A549 (cell line): ENCODE results near the gene C1orf174. TPM values are rescaled to one million over a fixed set of nuclear protein-coding genes. Genes with fewer than 3 reads are reported as not detected.

Experiments used
- ATAC-seq, 2 experiments: fragments of 200-7000 bp in 1 of 2; fragments of >200 bp in 1 of 2; cut with Nextera tagmentation in 1 of 2; cut with Tn5 transposase in 1 of 2; 3 replicates each; pipeline versions ENCODE4 v1.8.0 to v1.9.1; 2018 to 2020; ENCODE audit warnings: mild to moderate bottlenecking in 1 of 2, moderate library complexity in 1 of 2
- CTCF ChIA-PET: fragments of 300-600 bp; sonication (Branson Sonifier 250); formaldehyde crosslinking; extraction: SDS; loops from one replicate; lab custom pipeline; 2021; ENCODE audit warnings: antibody characterized with exemption, inconsistent platforms; lab: Yijun Ruan, JAX
- POLR2A ChIA-PET: fragments of 350-600 bp; formaldehyde crosslinking; extraction: SDS; loops from one replicate; lab custom pipeline; 2021; ENCODE audit warnings: antibody characterized with exemption, inconsistent platforms; lab: Yijun Ruan, JAX
- DNase-seq, 2 experiments: peaks; one replicate each; pipeline versions ENCODE4 v3.0.0 to v3.0.0-alpha.2; 2011 to 2016; ENCODE audit warnings: low read depth in 1 of 2, low spot score in 1 of 2
- FAIRE-seq: peaks from 2 replicates; lab custom pipeline; 2011; peaks lifted over from hg19 to GRCh38; lab: Jason Lieb, UNC
- H3K27ac ChIP-seq, 2 experiments: fragments of >200 bp; sonication (Bioruptor Twin); formaldehyde crosslinking; 3 replicates each; pipeline ENCODE4 v1.5.1; 2016 to 2017
- H3K4me1 ChIP-seq: fragments of >200 bp; sonication (Bioruptor Twin); formaldehyde crosslinking; 3 replicates; pipeline ENCODE4 v1.6.1; 2016
- H3K4me2 ChIP-seq: fragments of >200 bp; sonication (Bioruptor Twin); formaldehyde crosslinking; 3 replicates; pipeline ENCODE4 v1.6.1; 2016
- H3K4me3 ChIP-seq: fragments of >200 bp; sonication (Bioruptor Twin); formaldehyde crosslinking; 3 replicates; pipeline ENCODE4 v1.5.1; 2016
- H3K9me3 ChIP-seq: fragments of >200 bp; sonication (Bioruptor Twin); formaldehyde crosslinking; 3 replicates; pipeline ENCODE4 v1.6.1; 2016
- BHLHE40 ChIP-seq: IDR thresholded peaks from 2 replicates; pipeline ENCODE4 v1.6.1; 2012; ENCODE audit warnings: low read depth, low read length, inconsistent platforms
- CBX2 ChIP-seq: fragments of 200-600 bp; sonication (generic); IDR thresholded peaks from 2 replicates; pipeline ENCODE4 v1.6.1; 2016; ENCODE audit warnings: low read depth, mild to moderate bottlenecking, borderline replicate concordance
- CHD4 ChIP-seq: fragments of 200-600 bp; sonication (generic); IDR thresholded peaks from 2 replicates; pipeline ENCODE4 v1.6.1; 2016; ENCODE audit warnings: antibody characterized with exemption, mild to moderate bottlenecking, borderline replicate concordance
- E2F6 ChIP-seq: IDR thresholded peaks from 2 replicates; pipeline ENCODE4 v1.6.1; 2012; ENCODE audit warnings: low read depth, borderline replicate concordance
- EHF ChIP-seq: fragments of 250-450 bp; sonication (Bioruptor Pico); IDR thresholded peaks from 2 replicates; pipeline ENCODE4 v1.5.0; 2020; ENCODE audit warnings: mild to moderate bottlenecking
- EHMT2 ChIP-seq: fragments of 200-600 bp; sonication (generic); IDR thresholded peaks from 2 replicates; pipeline ENCODE4 v1.6.1; 2016; ENCODE audit warnings: antibody characterized with exemption, low read depth, mild to moderate bottlenecking, moderate library complexity
- EP300 ChIP-seq, 2 experiments: fragments of >200 bp; sonication (Bioruptor Twin); formaldehyde crosslinking; IDR thresholded peaks; 2 replicates in 1 of 2; 3 replicates in 1 of 2; pipeline ENCODE4 v1.6.1; 2016 to 2017
- ESRRA ChIP-seq: fragments of 150-350 bp; IDR thresholded peaks from 2 replicates; pipeline ENCODE4 v1.6.1; 2014; ENCODE audit warnings: mild to moderate bottlenecking, low read length, borderline replicate concordance
- FOSB ChIP-seq: fragments of 250-450 bp; sonication (Bioruptor Pico); IDR thresholded peaks from 2 replicates; pipeline ENCODE4 v1.5.0; 2020; ENCODE audit warnings: mild to moderate bottlenecking, moderate library complexity
- FOSL2 ChIP-seq, 2 experiments: fragments of 450-650 bp in 1 of 2; fragments of >200 bp in 1 of 2; sonication (Bioruptor Twin) in 1 of 2; formaldehyde crosslinking; IDR thresholded peaks; 2 replicates each; pipeline versions ENCODE4 v1.5.0 to v1.6.1; 2016 to 2020; ENCODE audit warnings: mild to moderate bottlenecking in 1 of 2, moderate library complexity in 1 of 2
- HES2 ChIP-seq: fragments of >200 bp; sonication (Bioruptor Twin); formaldehyde crosslinking; IDR thresholded peaks from 2 replicates; pipeline ENCODE4 v1.6.1; 2016
- HOXA7 ChIP-seq: fragments of 250-450 bp; sonication (Bioruptor Pico); IDR thresholded peaks from 2 replicates; pipeline ENCODE4 v1.5.0; 2020; ENCODE audit warnings: mild to moderate bottlenecking, moderate library complexity
- KDM1A ChIP-seq: fragments of 200-600 bp; sonication (generic); IDR thresholded peaks from 2 replicates; pipeline ENCODE4 v1.6.1; 2016; ENCODE audit warnings: low read depth, mild to moderate bottlenecking
- KDM5A ChIP-seq: fragments of 200-600 bp; sonication (generic); IDR thresholded peaks from 2 replicates; pipeline ENCODE4 v1.6.1; 2016; ENCODE audit warnings: antibody characterized with exemption, mild to moderate bottlenecking
- MAX ChIP-seq: IDR thresholded peaks from 2 replicates; pipeline ENCODE4 v1.6.1; 2012
- MYC ChIP-seq: IDR thresholded peaks from 2 replicates; pipeline ENCODE4 v1.6.1; 2012; ENCODE audit warnings: mild to moderate bottlenecking, inconsistent platforms, low read length, improper control_type of control experiment, borderline replicate concordance
- NPAS2 ChIP-seq: fragments of 250-450 bp; sonication (Bioruptor Pico); IDR thresholded peaks from 2 replicates; pipeline ENCODE4 v1.8.0; 2022; ENCODE audit warnings: mild to moderate bottlenecking, moderate library complexity, borderline replicate concordance
- NR3C1 ChIP-seq: fragments of >200 bp; sonication (Bioruptor Twin); formaldehyde crosslinking; IDR thresholded peaks from 3 replicates; pipeline ENCODE4 v1.6.1; 2017
- POLR2AphosphoS2 ChIP-seq: conservative IDR thresholded peaks from 2 replicates; pipeline ENCODE4 v1.6.1; 2012; ENCODE audit warnings: low read length, improper control_type of control experiment, inconsistent platforms
- RARB ChIP-seq: fragments of 250-450 bp; sonication (Bioruptor Pico); IDR thresholded peaks from 2 replicates; pipeline ENCODE4 v1.8.0; 2021; ENCODE audit warnings: mild to moderate bottlenecking, moderate library complexity
- REST ChIP-seq: fragments of 200-600 bp; sonication (generic); IDR thresholded peaks from 2 replicates; pipeline ENCODE4 v1.6.1; 2016; ENCODE audit warnings: antibody characterized with exemption, mild to moderate bottlenecking, moderate library complexity
- RFX5 ChIP-seq: fragments of 450-650 bp; IDR thresholded peaks from 2 replicates; pipeline ENCODE4 v1.7.1; 2014; ENCODE audit warnings: antibody characterized with exemption, mild to moderate bottlenecking, moderate library complexity
- TFCP2L1 ChIP-seq: fragments of 250-450 bp; sonication (Bioruptor Pico); IDR thresholded peaks from 2 replicates; pipeline ENCODE4 v1.5.0; 2021; ENCODE audit warnings: mild to moderate bottlenecking
- TP53 ChIP-seq: fragments of 250-450 bp; sonication (Bioruptor Pico); IDR thresholded peaks from 2 replicates; pipeline ENCODE4 v1.5.0; 2021; ENCODE audit warnings: mild to moderate bottlenecking, moderate library complexity
- ZSCAN20 ChIP-seq: fragments of 250-450 bp; sonication (Bioruptor Pico); IDR thresholded peaks from 2 replicates; pipeline ENCODE4 v1.8.0; 2022; ENCODE audit warnings: mild to moderate bottlenecking, moderate library complexity
- WGBS: methylation state at CpG from one replicate; pipeline ENCODE4 v1.1.6; 2017; ENCODE audit errors: missing lambda C conversion rate; 5-methylcytosine and 5-hydroxymethylcytosine counted together
- polyA plus RNA-seq, 4 experiments: library from polyadenylated mRNA; depleted of rRNA in 3 of 4; stranded (reverse); fragments of >200 nt; fragmentation: RNase III in 1 of 4; extraction: RNeasy Plus Mini Kit Qiagen cat#74134 plus additional on column Dnase treatment in 1 of 4; gene quantifications; 2 replicates in 3 of 4; 3 replicates in 1 of 4; pipeline ENCODE4 v1.2.3, GENCODE V29; 2011 to 2017

C1orf174 gene
- polyA plus RNA-seq, 2 of the 4 experiments (the other 2 are of a cell fraction), result 23.9 to 29.7 TPM

GRCh38 chr1:3909615-3910014 is 9.5 kb upstream of the C1orf174 start:
- TF ChIP-seq CBX2 (no peak), REST (no peak), KDM1A (no peak), ZSCAN20 (no peak), EHMT2 (no peak), BHLHE40 (no peak), POLR2AphosphoS2 (no peak), MYC (no peak)
- TF ChIP-seq, all 56 proteins: peak for 0
- 41% methylated on average over 7 of the region's 7 CpGs for WGBS
- CTCF ChIA-PET, result interaction anchor here (1.4 kb wide), 1 partner anchor 1836 kb away, joined by 4 read pairs; no protein-coding TSS in a partner anchor
- Histone ChIP-seq H3K4me3 (no peak overlapping the region), H3K4me1 (peaks cover 5% of the 10 kb centered on the region; the same call in 1 of the 3 replicates), H3K4me2 (no peak overlapping the region), H3K27ac (no peak overlapping the region), H3K9me3 (no peaks in the 10 kb centered on the region)
- no peak for DNase-seq
- no peak for FAIRE-seq
- POLR2A ChIA-PET, result no interaction called here
- no peak for ATAC-seq

GRCh38 chr1:3908886-3909517 is 8.9 kb upstream of the C1orf174 start:
- no peak overlapping the region for H3K4me2 ChIP-seq
- FAIRE-seq (no peak), DNase-seq (no peak), ATAC-seq (no peak)
- no peak for TF ChIP-seq RFX5
- no peak for TF ChIP-seq KDM5A
- no peak for TF ChIP-seq MAX
- no peak for TF ChIP-seq HES2
- no peak for TF ChIP-seq NR3C1
- TF ChIP-seq TFCP2L1, result no peak
- no peak for TF ChIP-seq CHD4
- no peak for TF ChIP-seq EP300 (IDR thresholded peaks at IDR 0.05)
- no peak for TF ChIP-seq RARB (CRISPR knock-in tag)
- TF ChIP-seq FOSL2 (IDR thresholded peaks at IDR 0.05), result no peak
- TF ChIP-seq FOSL2 (CRISPR knock-in tag; IDR thresholded peaks at IDR 0.05), result no peak
- TF ChIP-seq E2F6, result no peak
- no peak for TF ChIP-seq FOSB (CRISPR knock-in tag)
- TF ChIP-seq TP53 (CRISPR knock-in tag), result no peak
- TF ChIP-seq HOXA7 (CRISPR knock-in tag), result no peak
- no peak for TF ChIP-seq CBX2
- no peak for TF ChIP-seq EHMT2
- no peak for TF ChIP-seq NPAS2
- no peak for TF ChIP-seq ESRRA
- TF ChIP-seq EHF (CRISPR knock-in tag), result no peak
- H3K9me3 ChIP-seq, result no peaks in the 10 kb centered on the region
- H3K4me1 ChIP-seq, result peaks cover 5% of the 10 kb centered on the region; the same call in 1 of the 3 replicates
- ChIA-PET CTCF (interaction anchor here (1.4 kb wide), 1 partner anchor 1836 kb away, joined by 4 read pairs; no protein-coding TSS in a partner anchor), POLR2A (no interaction called here)
- WGBS, result 69% methylated on average over 16 of the region's 17 CpGs
- H3K27ac ChIP-seq, result no peak overlapping the region
- H3K4me3 ChIP-seq, result no peak overlapping the region
